Endothelial cell (in vitro differentiated cells): ENCODE data around the gene OSBPL10. TPM values are rescaled to one million over a fixed set of nuclear protein-coding genes. Genes with fewer than 3 reads are reported as not detected.

Experiments
- DNase-seq: peaks from one replicate; pipeline ENCODE4 v3.0.0; 2021; ENCODE audit warnings: low spot score
- H3K27ac Mint-ChIP-seq: one replicate; pipeline ENCODE4 v1.8.0; 2021; ENCODE audit warnings: mixed read lengths, inconsistent platforms; ENCODE audit not compliant: unreplicated experiment
- H3K27me3 Mint-ChIP-seq: one replicate; pipeline ENCODE4 v1.8.0; 2021; ENCODE audit warnings: mild to moderate bottlenecking, moderate library complexity, mixed read lengths, inconsistent platforms; ENCODE audit not compliant: unreplicated experiment
- H3K36me3 Mint-ChIP-seq: one replicate; pipeline ENCODE4 v1.8.0; 2021; ENCODE audit warnings: mild to moderate bottlenecking, low read depth, mixed read lengths, inconsistent platforms; ENCODE audit not compliant: unreplicated experiment
- H3K4me1 Mint-ChIP-seq: one replicate; pipeline ENCODE4 v1.8.0; 2021; ENCODE audit warnings: mild to moderate bottlenecking, mixed read lengths, inconsistent platforms; ENCODE audit not compliant: unreplicated experiment
- H3K4me3 Mint-ChIP-seq: one replicate; pipeline ENCODE4 v1.8.0; 2021; ENCODE audit warnings: mild to moderate bottlenecking, mixed read lengths, inconsistent platforms; ENCODE audit not compliant: unreplicated experiment
- H3K9me3 Mint-ChIP-seq: one replicate; pipeline ENCODE4 v1.8.0; 2021; ENCODE audit warnings: mixed read lengths, inconsistent platforms; ENCODE audit not compliant: unreplicated experiment
- total RNA-seq: library from RNA; stranded (reverse); fragmentation: NEBNext Ultra II Directional; extraction: Animal tissue kit (Norgen Biotek cat#: 25700); gene quantifications from one replicate; pipeline ENCODE4 v1.2.1, GENCODE V29; 2021; ENCODE audit not compliant: unreplicated experiment
- TF ChIP-seq, protein P1 (sequence below): fragments of 200-600 bp; sonication (generic); IDR thresholded peaks from one replicate; pipeline ENCODE4 v1.5.0; 2021; ENCODE audit warnings: antibody characterized with exemption; ENCODE audit not compliant: unreplicated experiment

OSBPL10 gene
- total RNA-seq, 1 donor from 2014 or later, result 61.0 TPM

DNA sequence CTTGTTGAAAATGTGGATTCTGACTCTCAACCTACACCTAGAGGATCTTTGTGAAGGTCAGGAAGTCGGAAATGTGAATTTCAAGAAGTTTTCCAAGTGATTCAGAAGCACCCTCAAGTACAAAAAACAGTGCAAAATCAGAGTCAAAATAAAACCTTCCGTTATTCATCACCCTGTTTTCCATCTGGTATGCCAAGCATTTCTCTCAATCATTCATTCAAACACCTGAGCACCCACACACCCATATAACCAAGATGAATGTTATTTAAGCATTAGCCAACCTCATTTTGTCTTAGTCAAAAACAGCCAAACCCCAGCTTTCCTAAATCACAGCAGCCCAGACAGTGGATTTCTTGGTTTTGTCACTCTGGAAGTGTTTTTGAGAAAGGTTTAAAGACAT is 91.1 kb downstream of the OSBPL10 start:
- H3K36me3 Mint-ChIP-seq, result no peaks in the 10 kb centered on the region
- H3K4me1 Mint-ChIP-seq, result peaks cover 25% of the 10 kb centered on the region
- no peak overlapping the region for H3K27ac Mint-ChIP-seq
- no peaks in the 10 kb centered on the region for H3K9me3 Mint-ChIP-seq
- peaks cover 4% of the 10 kb centered on the region for H3K27me3 Mint-ChIP-seq
- H3K4me3 Mint-ChIP-seq, result no peak overlapping the region
- TF ChIP-seq, protein P1, sequence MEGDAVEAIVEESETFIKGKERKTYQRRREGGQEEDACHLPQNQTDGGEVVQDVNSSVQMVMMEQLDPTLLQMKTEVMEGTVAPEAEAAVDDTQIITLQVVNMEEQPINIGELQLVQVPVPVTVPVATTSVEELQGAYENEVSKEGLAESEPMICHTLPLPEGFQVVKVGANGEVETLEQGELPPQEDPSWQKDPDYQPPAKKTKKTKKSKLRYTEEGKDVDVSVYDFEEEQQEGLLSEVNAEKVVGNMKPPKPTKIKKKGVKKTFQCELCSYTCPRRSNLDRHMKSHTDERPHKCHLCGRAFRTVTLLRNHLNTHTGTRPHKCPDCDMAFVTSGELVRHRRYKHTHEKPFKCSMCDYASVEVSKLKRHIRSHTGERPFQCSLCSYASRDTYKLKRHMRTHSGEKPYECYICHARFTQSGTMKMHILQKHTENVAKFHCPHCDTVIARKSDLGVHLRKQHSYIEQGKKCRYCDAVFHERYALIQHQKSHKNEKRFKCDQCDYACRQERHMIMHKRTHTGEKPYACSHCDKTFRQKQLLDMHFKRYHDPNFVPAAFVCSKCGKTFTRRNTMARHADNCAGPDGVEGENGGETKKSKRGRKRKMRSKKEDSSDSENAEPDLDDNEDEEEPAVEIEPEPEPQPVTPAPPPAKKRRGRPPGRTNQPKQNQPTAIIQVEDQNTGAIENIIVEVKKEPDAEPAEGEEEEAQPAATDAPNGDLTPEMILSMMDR, result no peak
- DNase-seq, result no peak

DNA sequence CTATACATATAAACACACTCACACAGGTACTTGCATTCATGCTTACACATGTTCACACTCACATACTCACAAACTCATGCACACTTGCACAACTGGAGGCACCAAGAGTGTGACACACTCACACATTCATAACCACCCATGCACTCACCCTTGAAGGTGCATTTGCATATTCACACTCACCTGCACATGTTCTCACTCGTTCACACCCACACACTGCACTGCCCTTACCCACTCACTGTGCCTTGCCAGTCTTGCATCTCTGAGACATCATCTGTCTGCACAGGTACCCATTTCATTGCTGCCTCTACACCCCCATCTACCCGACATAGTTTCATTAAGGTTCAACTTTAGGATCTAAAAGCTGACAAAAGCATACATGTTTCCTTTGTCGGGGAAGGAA is 95.8 kb downstream of the OSBPL10 start:
- Mint-ChIP-seq H3K36me3 (no peaks in the 10 kb centered on the region), H3K4me1 (peaks cover 5% of the 10 kb centered on the region), H3K27me3 (peaks cover 3% of the 10 kb centered on the region), H3K27ac (no peak overlapping the region), H3K9me3 (no peaks in the 10 kb centered on the region), H3K4me3 (no peak overlapping the region)
- TF ChIP-seq, protein P1, result no peak
- no peak for DNase-seq

DNA sequence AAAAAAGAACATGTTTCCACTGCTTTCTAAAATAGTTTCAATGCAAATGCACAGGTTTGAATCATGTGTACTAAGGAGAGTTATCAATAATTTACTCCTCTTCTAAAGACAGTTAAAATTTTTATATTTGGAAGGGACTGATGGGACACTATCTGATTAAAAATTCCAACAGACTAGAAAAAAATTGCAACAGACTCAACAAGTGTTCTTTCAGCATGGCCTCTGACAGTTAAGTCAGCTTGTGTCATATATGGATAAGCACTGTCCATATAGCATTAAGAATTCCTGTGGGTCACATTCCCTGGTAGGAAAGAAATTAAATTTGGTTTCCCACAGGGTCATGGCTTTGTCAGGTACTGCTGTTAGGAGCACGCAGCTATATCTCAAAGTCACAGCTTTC is 96.8 kb downstream of the OSBPL10 start:
- peaks cover 5% of the 10 kb centered on the region for H3K4me1 Mint-ChIP-seq
- peaks cover 3% of the 10 kb centered on the region for H3K27me3 Mint-ChIP-seq
- H3K27ac Mint-ChIP-seq, result no peak overlapping the region
- H3K4me3 Mint-ChIP-seq, result no peak overlapping the region
- no peak for DNase-seq
- H3K36me3 Mint-ChIP-seq, result no peaks in the 10 kb centered on the region
- no peaks in the 10 kb centered on the region for H3K9me3 Mint-ChIP-seq
- TF ChIP-seq, protein P1, result no peak

DNA sequence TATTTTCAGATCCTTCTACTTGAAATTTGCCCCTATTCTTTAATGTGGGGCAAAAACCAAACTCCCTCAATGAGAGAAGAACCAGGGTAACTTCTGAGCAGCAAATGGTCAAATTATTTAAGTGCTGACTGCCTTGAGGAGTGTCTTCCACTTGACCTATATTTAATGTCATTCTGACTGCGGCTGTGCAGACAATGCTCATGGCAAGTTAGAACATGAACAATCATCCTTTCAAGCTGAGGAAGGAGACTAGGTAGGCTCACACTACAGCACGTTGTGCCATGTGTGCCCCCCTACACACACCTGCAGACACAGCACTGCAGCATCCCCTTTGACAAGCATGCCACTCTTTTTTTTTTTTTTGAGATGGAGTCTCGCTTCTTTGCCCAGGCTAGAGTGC is 98.2 kb downstream of the OSBPL10 start:
- TF ChIP-seq, protein P1, result no peak
- peaks cover 3% of the 10 kb centered on the region for H3K27me3 Mint-ChIP-seq
- H3K4me1 Mint-ChIP-seq, result peaks cover 4% of the 10 kb centered on the region
- no peaks in the 10 kb centered on the region for H3K36me3 Mint-ChIP-seq
- H3K4me3 Mint-ChIP-seq, result no peak overlapping the region
- DNase-seq, result no peak
- H3K9me3 Mint-ChIP-seq, result no peaks in the 10 kb centered on the region
- no peak overlapping the region for H3K27ac Mint-ChIP-seq

DNA sequence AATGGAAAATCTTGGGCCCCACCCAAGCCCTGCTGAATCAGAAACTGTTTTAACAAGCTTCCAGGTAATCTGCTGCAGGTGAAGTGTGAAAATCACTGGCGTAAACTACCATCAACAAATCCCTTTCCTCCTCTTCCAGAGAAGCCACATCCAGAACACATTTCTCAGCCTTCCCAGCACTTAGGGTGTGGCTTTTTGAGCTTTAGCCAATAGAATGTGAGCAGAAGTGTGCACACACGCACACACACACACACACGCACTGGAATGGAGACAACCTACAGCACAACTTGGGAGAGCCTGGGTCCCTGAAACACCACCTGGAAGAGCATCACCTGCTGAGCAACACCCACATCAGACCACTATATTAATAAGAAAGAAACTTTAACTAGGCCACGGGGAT is 98.6 kb downstream of the OSBPL10 start:
- H3K36me3 Mint-ChIP-seq, result no peaks in the 10 kb centered on the region
- no peak for DNase-seq
- H3K9me3 Mint-ChIP-seq, result no peaks in the 10 kb centered on the region
- H3K4me1 Mint-ChIP-seq, result peaks cover 4% of the 10 kb centered on the region
- H3K4me3 Mint-ChIP-seq, result no peak overlapping the region
- H3K27me3 Mint-ChIP-seq, result peaks cover 3% of the 10 kb centered on the region
- H3K27ac Mint-ChIP-seq, result no peak overlapping the region
- TF ChIP-seq, protein P1, result no peak
